SK-N-SH (cell line): ENCODE results near the gene HABP4.

ENCODE experiments used
- CTCF ChIP-seq: fragments of 200-600 bp; sonication (generic); IDR thresholded peaks from 2 replicates; pipeline ENCODE4 v1.6.1; 2017; ENCODE audit warnings: antibody characterized with exemption, mild to moderate bottlenecking, moderate library complexity
- POLR2AphosphoS5 ChIP-seq: IDR thresholded peaks from 2 replicates; pipeline ENCODE4 v1.6.1; 2012; ENCODE audit warnings: low read depth, low read length
- TAF1 ChIP-seq: IDR thresholded peaks from 2 replicates; pipeline ENCODE4 v1.6.1; 2012; ENCODE audit warnings: low read depth, mild to moderate bottlenecking, low read length, moderate library complexity, borderline replicate concordance

- TF ChIP-seq CTCF: no peak
- no peak for TF ChIP-seq POLR2AphosphoS5
- no peak for TF ChIP-seq TAF1
Measured at GRCh38 chr9:96480736-96481135, 30.8 kb downstream of the HABP4 start.
